ENCODE measurements around the gene PHACTR3.

DNA sequence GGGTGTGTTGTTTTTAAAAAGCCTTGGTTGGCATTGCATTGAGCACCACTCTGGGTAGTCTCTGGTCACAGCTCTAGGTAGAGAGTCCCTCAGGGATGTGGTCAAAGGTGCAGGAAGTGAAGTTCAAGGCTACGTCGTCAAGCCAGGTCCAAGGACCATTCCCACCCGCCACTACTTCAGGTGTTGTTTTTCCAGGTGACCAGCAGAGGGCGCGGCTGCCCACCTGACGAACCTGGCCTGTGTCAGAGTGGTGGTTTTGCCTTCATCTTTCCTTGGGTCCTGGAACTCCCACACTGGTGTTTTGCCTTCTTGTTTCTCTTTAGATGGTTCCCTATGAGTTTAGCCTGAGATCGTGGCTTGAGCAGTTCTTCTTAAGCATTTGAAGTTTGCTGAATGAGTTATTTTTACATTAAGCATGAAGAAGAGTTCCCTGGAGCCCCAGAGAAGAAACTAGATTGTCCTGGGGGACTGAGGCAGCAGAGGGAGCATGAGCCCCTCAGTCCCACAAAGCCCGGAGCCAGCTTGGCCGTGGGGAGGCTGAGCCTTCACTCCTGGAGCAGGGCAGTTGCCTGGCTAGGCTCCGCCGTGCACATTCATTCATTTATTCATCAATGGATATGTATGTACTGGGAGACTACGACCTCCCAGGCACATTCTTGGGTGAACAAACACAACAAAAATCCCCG, 5.6 kb upstream of the PHACTR3 start:
- no peak for TF ChIP-seq POLR2A (IDR thresholded peaks at IDR 0.05)
- TF ChIP-seq, protein P1, sequence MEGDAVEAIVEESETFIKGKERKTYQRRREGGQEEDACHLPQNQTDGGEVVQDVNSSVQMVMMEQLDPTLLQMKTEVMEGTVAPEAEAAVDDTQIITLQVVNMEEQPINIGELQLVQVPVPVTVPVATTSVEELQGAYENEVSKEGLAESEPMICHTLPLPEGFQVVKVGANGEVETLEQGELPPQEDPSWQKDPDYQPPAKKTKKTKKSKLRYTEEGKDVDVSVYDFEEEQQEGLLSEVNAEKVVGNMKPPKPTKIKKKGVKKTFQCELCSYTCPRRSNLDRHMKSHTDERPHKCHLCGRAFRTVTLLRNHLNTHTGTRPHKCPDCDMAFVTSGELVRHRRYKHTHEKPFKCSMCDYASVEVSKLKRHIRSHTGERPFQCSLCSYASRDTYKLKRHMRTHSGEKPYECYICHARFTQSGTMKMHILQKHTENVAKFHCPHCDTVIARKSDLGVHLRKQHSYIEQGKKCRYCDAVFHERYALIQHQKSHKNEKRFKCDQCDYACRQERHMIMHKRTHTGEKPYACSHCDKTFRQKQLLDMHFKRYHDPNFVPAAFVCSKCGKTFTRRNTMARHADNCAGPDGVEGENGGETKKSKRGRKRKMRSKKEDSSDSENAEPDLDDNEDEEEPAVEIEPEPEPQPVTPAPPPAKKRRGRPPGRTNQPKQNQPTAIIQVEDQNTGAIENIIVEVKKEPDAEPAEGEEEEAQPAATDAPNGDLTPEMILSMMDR (IDR thresholded peaks at IDR 0.05): peak; percentile 38 to 66 (median 49)

All from prostate gland (tissue), 2 donors.